Right lobe of liver (tissue), 6 donors: Measurements from ENCODE around the gene PLBD1. TPM values are rescaled to one million over a fixed set of nuclear protein-coding genes. Genes with fewer than 3 reads are reported as not detected.

Experiments
- ATAC-seq, 4 donors: fragments of 200-7000 bp; cut with Tn5 transposase; one replicate each; pipeline ENCODE4 v1.9.1; 2020; ENCODE audit warnings: mild to moderate bottlenecking in 4 of 4, moderate library complexity in 4 of 4
- DNase-seq, 3 donors: peaks; one replicate each; pipeline ENCODE4 v3.0.0-alpha.2; 2020
- H3K27ac ChIP-seq, 3 donors: fragments of 200-600 bp; one replicate each; pipeline ENCODE4 v1.8.0; 2022
- H3K27me3 ChIP-seq, 2 donors: fragments of 200-600 bp; one replicate each; pipeline ENCODE4 v1.8.0; 2022
- H3K36me3 ChIP-seq, 4 donors: fragments of 200-600 bp; sonication (generic) in 1 of 4; one replicate each; pipeline versions ENCODE4 v1.5.1 to v1.8.0; 2017 to 2022; ENCODE audit warnings: control low read depth in 1 of 4
- H3K4me1 ChIP-seq, 4 donors: fragments of 200-600 bp; sonication (generic) in 1 of 4; one replicate each; pipeline versions ENCODE4 v1.5.1 to v1.8.0; 2017 to 2022; ENCODE audit warnings: control low read depth in 1 of 4
- H3K4me3 ChIP-seq, 3 donors: fragments of 200-600 bp; one replicate each; pipeline ENCODE4 v1.8.0; 2022
- H3K9me3 ChIP-seq, 4 donors: fragments of 200-600 bp; sonication (generic) in 1 of 4; one replicate each; pipeline versions ENCODE4 v1.5.1 to v1.8.0; 2017 to 2022; ENCODE audit warnings: control low read depth in 1 of 4
- POLR2A ChIP-seq: fragments of 450-650 bp; IDR thresholded peaks from one replicate; pipeline ENCODE4 v1.6.1; 2017; ENCODE audit warnings: antibody characterized with exemption, mild to moderate bottlenecking
- WGBS: methylation state at CpG from one replicate; pipeline ENCODE4 v1.1.6; 2018; ENCODE audit warnings: low coverage, low lambda C conversion rate; ENCODE audit not compliant: insufficient coverage; ENCODE audit errors: missing lambda C conversion rate; 5-methylcytosine and 5-hydroxymethylcytosine counted together
- intact Hi-C, 2 donors: fragments of 100-400 bp; cut with DNase I; formaldehyde crosslinking; loops; one replicate each; pipeline versions ENCODE4 v1.11.2 to v1.14.1; 2022
- total RNA-seq, 6 experiments: library from RNA; depleted of rRNA in 2 of 6; stranded (reverse); fragments of >200 nt in 2 of 6; fragmentation: NEBNext Ultra II Directional in 3 of 6; extraction: Animal tissue kit (Norgen Biotek cat#: 25700) in 3 of 6; gene quantifications; one replicate each; pipeline versions ENCODE4 v1.1.0 to v1.2.4, GENCODE V29; 2016 to 2023
- TF ChIP-seq, protein P1 (sequence below), 4 donors: fragments of 200-600 bp in 3 of 4; fragments of 450-650 bp in 1 of 4; IDR thresholded peaks; one replicate each; pipeline versions ENCODE4 v1.5.1 to v1.8.0; 2016 to 2022; ENCODE audit warnings: antibody characterized with exemption in 4 of 4, mild to moderate bottlenecking in 2 of 4
- donor health status: DM: no; HTN: yes; CAD: no.
- donor health status: DM: no; HTN: no; CAD: no.
- donor health status: DM: no; HTN: no; CAD: no.
- donor health status: DM: no; HTN: yes; CAD: no.
- donor health status: DM: no; HTN: yes; CAD: no.

Gene PLBD1
- total RNA-seq, 6 experiments from 2014 or later: 1.7 to 7.2 (median 3.5) TPM

- Histone ChIP-seq H3K27me3 (no peaks in the 10 kb centered on the region), H3K27ac (no peak overlapping the region), H3K36me3 (no peaks in the 10 kb centered on the region), H3K9me3 (no peaks in the 10 kb centered on the region), H3K4me1 (no peaks in the 10 kb centered on the region), H3K4me3 (no peak overlapping the region)
- ATAC-seq (peak in 1 of 4 donors; percentile 37), DNase-seq (no peak)
- intact Hi-C loops: no loop called here
- TF ChIP-seq, protein P1, sequence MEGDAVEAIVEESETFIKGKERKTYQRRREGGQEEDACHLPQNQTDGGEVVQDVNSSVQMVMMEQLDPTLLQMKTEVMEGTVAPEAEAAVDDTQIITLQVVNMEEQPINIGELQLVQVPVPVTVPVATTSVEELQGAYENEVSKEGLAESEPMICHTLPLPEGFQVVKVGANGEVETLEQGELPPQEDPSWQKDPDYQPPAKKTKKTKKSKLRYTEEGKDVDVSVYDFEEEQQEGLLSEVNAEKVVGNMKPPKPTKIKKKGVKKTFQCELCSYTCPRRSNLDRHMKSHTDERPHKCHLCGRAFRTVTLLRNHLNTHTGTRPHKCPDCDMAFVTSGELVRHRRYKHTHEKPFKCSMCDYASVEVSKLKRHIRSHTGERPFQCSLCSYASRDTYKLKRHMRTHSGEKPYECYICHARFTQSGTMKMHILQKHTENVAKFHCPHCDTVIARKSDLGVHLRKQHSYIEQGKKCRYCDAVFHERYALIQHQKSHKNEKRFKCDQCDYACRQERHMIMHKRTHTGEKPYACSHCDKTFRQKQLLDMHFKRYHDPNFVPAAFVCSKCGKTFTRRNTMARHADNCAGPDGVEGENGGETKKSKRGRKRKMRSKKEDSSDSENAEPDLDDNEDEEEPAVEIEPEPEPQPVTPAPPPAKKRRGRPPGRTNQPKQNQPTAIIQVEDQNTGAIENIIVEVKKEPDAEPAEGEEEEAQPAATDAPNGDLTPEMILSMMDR (IDR thresholded peaks at IDR 0.05): no peak
- TF ChIP-seq POLR2A: no peak
- WGBS: 75% methylated on average over 3 of the region's 3 CpGs
Observed at GRCh38 chr12:14612250-14612649, 44.6 kb upstream of the PLBD1 start.

DNA sequence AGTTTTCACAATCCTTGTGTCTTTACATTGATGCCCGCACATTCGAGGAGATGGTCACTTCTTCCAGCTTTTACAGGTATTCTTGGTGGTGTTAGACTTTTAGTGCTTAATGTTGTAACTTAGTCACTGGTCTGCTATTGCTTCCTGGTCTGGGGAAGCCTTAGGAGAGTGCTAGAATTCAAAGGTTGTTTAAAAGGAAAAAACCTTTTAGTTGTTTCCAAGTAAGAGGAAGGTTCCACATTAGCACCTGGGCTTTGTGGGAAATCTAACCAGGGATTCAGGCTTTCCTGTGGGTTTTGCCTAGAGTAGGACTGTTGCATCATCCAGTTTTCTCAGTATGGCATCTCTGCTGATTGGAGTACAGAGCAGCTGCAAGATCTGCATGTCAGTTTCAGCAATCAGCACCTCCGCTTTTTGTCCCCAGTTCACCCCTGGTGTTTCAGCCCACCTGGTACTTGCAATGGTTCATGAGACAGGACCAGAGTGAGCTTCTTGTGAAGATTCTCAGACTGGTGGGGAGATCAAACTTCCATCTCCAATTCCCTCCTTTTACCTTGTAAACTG is 44.0 kb upstream of the PLBD1 start:
- Histone ChIP-seq H3K4me3 (no peak overlapping the region), H3K27me3 (no peaks in the 10 kb centered on the region), H3K4me1 (no peaks in the 10 kb centered on the region), H3K36me3 (no peaks in the 10 kb centered on the region), H3K27ac (no peak overlapping the region), H3K9me3 (no peaks in the 10 kb centered on the region)
- no peak for ATAC-seq
- DNase-seq: no peak
- WGBS: 89% methylated on average over 3 of the region's 3 CpGs
- TF ChIP-seq, protein P1 (IDR thresholded peaks at IDR 0.05): no peak
- TF ChIP-seq POLR2A: no peak
- intact Hi-C loops: no loop called here

DNA sequence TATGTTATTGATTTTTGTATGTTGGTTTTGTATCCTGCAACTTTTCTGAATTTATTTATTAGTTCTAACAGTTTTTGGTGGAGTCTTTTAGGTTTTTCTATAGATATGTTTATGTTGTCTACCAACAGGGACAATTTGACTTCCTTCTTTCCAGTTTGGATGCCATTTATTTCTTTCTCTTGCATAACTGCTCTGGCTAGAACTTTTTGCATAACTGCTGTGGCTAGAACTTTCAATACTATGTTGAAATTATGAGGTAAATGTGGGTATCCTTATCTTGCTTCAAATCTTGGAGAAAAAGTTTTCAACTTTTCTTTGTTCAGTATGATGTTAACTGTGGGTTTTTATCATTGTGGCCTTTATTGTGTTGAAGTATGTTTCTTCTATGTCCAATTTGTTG is 39.9 kb upstream of the PLBD1 start:
- H3K27me3 ChIP-seq: no peaks in the 10 kb centered on the region
- DNase-seq (no peak), ATAC-seq (no peak)
- no peaks in the 10 kb centered on the region for H3K4me1 ChIP-seq
- peaks cover 0 to 9% (median 3%) of the 10 kb centered on the region in 4 donors for H3K9me3 ChIP-seq
- H3K27ac ChIP-seq: no peak overlapping the region
- H3K36me3 ChIP-seq: no peaks in the 10 kb centered on the region
- no peak for TF ChIP-seq POLR2A
- TF ChIP-seq, protein P1 (IDR thresholded peaks at IDR 0.05): no peak
- intact Hi-C loops: no loop called here
- no peak overlapping the region for H3K4me3 ChIP-seq

GRCh38 chr12:14605401-14605989 is 37.8 kb upstream of the PLBD1 start:
- 44% methylated on average over 3 of the region's 3 CpGs for WGBS
- DNase-seq: no peak

More at GRCh38 chr12:14605401-14605989, 37.8 kb upstream of the PLBD1 start:
- intact Hi-C loops: no loop called here
- Histone ChIP-seq H3K4me1 (no peaks in the 10 kb centered on the region), H3K9me3 (peaks cover 0 to 9% (median 3%) of the 10 kb centered on the region in 4 donors), H3K4me3 (no peak overlapping the region), H3K27me3 (no peaks in the 10 kb centered on the region), H3K36me3 (no peaks in the 10 kb centered on the region), H3K27ac (no peak overlapping the region)
- ATAC-seq: no peak
- TF ChIP-seq POLR2A: no peak
- TF ChIP-seq, protein P1 (IDR thresholded peaks at IDR 0.05): no peak
